SJCRH30 (cell line): Measurements from ENCODE around the gene SP140. TPM values are rescaled to one million over a fixed set of nuclear protein-coding genes. Genes with fewer than 3 reads are reported as not detected.
"Not testable (repeated sequence)": the region's sequence is repeated elsewhere in the genome, so short reads cannot be mapped to it uniquely, and the experiment has no call there.

Source experiments
- DNase-seq, 2 experiments: peaks; one replicate each; pipeline ENCODE4 v3.0.0-alpha.2; 2015 to 2020
- H3K27ac ChIP-seq: fragments of 250-450 bp; sonication (Bioruptor Pico); 2 replicates; pipeline ENCODE4 v1.5.1; 2020; ENCODE audit warnings: mild to moderate bottlenecking, moderate library complexity
- H3K27me3 ChIP-seq: fragments of 250-450 bp; sonication (Bioruptor Pico); 2 replicates; pipeline ENCODE4 v1.5.1; 2020; ENCODE audit warnings: mild to moderate bottlenecking, moderate library complexity
- H3K36me3 ChIP-seq: fragments of 250-450 bp; sonication (Bioruptor Pico); 2 replicates; pipeline ENCODE4 v1.5.1; 2020; ENCODE audit warnings: mild to moderate bottlenecking, moderate library complexity
- H3K4me1 ChIP-seq: fragments of 250-450 bp; sonication (Bioruptor Pico); 2 replicates; pipeline ENCODE4 v1.5.1; 2020; ENCODE audit warnings: mild to moderate bottlenecking, moderate library complexity
- H3K4me3 ChIP-seq: fragments of 250-450 bp; sonication (Bioruptor Pico); 2 replicates; pipeline ENCODE4 v1.5.1; 2020; ENCODE audit warnings: mild to moderate bottlenecking, moderate library complexity
- H3K9me3 ChIP-seq: fragments of 250-450 bp; sonication (Bioruptor Pico); replicated peaks from 2 replicates; pipeline ENCODE4 v1.5.1; 2020; ENCODE audit warnings: mild to moderate bottlenecking, moderate library complexity
- total RNA-seq: library from RNA; depleted of rRNA; stranded (reverse); fragments of >200 nt; shearing (Covaris generic); gene quantifications from 2 replicates; pipeline ENCODE4 v1.2.3, GENCODE V29; 2014

SP140 gene
- total RNA-seq, 1 experiment from 2014 or later, result 0.12 TPM

GRCh38 chr2:230218421-230218820 is 7.1 kb upstream of the SP140 start:
- H3K4me1 ChIP-seq, result no peaks in the 10 kb centered on the region
- H3K27me3 ChIP-seq, result peaks cover 8% of the 10 kb centered on the region; the same call in 1 of the 2 replicates
- no peak for DNase-seq
- no peaks in the 10 kb centered on the region for H3K36me3 ChIP-seq
- no peaks in the 10 kb centered on the region for H3K9me3 ChIP-seq
- no peak overlapping the region for H3K4me3 ChIP-seq
- no peak overlapping the region for H3K27ac ChIP-seq

GRCh38 chr2:230219419-230220331 is 5.9 kb upstream of the SP140 start, which contains the start of gene SP110:
SP110 (minus strand) TSS chr2:230219984; CDS start chr2:230216927, 3,057 bp downstream.
- Histone ChIP-seq H3K9me3 (no peaks in the 10 kb centered on the region), H3K27me3 (peaks cover 8% of the 10 kb centered on the region; the same call in 1 of the 2 replicates), H3K36me3 (no peaks in the 10 kb centered on the region), H3K4me3 (peak within 1 kb of the TSS; percentile 61), H3K4me1 (no peaks in the 10 kb centered on the region), H3K27ac (no peak within 1 kb of the TSS)
- peak; percentile 39 to 64 for DNase-seq

- Histone ChIP-seq H3K9me3 (no peaks in the 10 kb centered on the region), H3K4me1 (no peaks in the 10 kb centered on the region), H3K27me3 (peaks cover 8% of the 10 kb centered on the region; the same call in 1 of the 2 replicates), H3K27ac (no peak overlapping the region), H3K36me3 (no peaks in the 10 kb centered on the region), H3K4me3 (peak overlapping the region; percentile 61)
- DNase-seq, result no peak
Observed at GRCh38 chr2:230220347-230220969, 5.1 kb upstream of the SP140 start.

GRCh38 chr2:230221493-230221892 is 4.0 kb upstream of the SP140 start:
- H3K9me3 ChIP-seq, result no peaks in the 10 kb centered on the region
- no peak for DNase-seq
- no peak overlapping the region for H3K27ac ChIP-seq
- H3K4me1 ChIP-seq, result no peaks in the 10 kb centered on the region
- no peak overlapping the region for H3K4me3 ChIP-seq
- no peaks in the 10 kb centered on the region for H3K36me3 ChIP-seq
- H3K27me3 ChIP-seq, result peaks cover 8% of the 10 kb centered on the region; the same call in 1 of the 2 replicates

GRCh38 chr2:230222829-230223228 is 2.7 kb upstream of the SP140 start:
- DNase-seq, H3K4me3 ChIP-seq, H3K27me3 ChIP-seq, H3K36me3 ChIP-seq, H3K27ac ChIP-seq, H3K9me3 ChIP-seq, H3K4me1 ChIP-seq: not testable (repeated sequence)

- Histone ChIP-seq H3K9me3 (no peaks in the 10 kb centered on the region), H3K27me3 (peaks cover 5% of the 10 kb centered on the region; the same call in 1 of the 2 replicates), H3K36me3 (no peaks in the 10 kb centered on the region), H3K27ac (no peak overlapping the region), H3K4me1 (no peaks in the 10 kb centered on the region), H3K4me3 (no peak overlapping the region)
- DNase-seq, result no peak
Observed at GRCh38 chr2:230224458-230224857, 1.1 kb upstream of the SP140 start.

GRCh38 chr2:230226051-230226551 is 565 bp downstream of the SP140 start:
- no peak for DNase-seq
- Histone ChIP-seq H3K27ac (no peak overlapping the region), H3K4me1 (no peaks in the 10 kb centered on the region), H3K27me3 (peaks cover 3% of the 10 kb centered on the region; the same call in 1 of the 2 replicates), H3K9me3 (no peaks in the 10 kb centered on the region), H3K4me3 (no peak overlapping the region), H3K36me3 (no peaks in the 10 kb centered on the region)

- H3K4me3 ChIP-seq, result no peak overlapping the region
- H3K27me3 ChIP-seq, result peaks cover 3% of the 10 kb centered on the region; the same call in 1 of the 2 replicates
- no peak overlapping the region for H3K27ac ChIP-seq
- DNase-seq, result no peak
- H3K4me1 ChIP-seq, result no peaks in the 10 kb centered on the region
- H3K9me3 ChIP-seq, result no peaks in the 10 kb centered on the region
- no peaks in the 10 kb centered on the region for H3K36me3 ChIP-seq
Observed at GRCh38 chr2:230227216-230227615, 1.7 kb downstream of the SP140 start.

- Histone ChIP-seq H3K4me3 (no peak overlapping the region), H3K4me1 (no peaks in the 10 kb centered on the region), H3K9me3 (no peaks in the 10 kb centered on the region; the same call in 1 of the 2 replicates), H3K27ac (no peak overlapping the region), H3K36me3 (no peaks in the 10 kb centered on the region), H3K27me3 (no peaks in the 10 kb centered on the region; the same call in 1 of the 2 replicates)
- DNase-seq, result no peak
Observed at GRCh38 chr2:230230087-230230486, 4.6 kb downstream of the SP140 start.

GRCh38 chr2:230230496-230231200 is 5.1 kb downstream of the SP140 start:
- Histone ChIP-seq H3K27ac (no peak overlapping the region), H3K4me1 (no peaks in the 10 kb centered on the region), H3K36me3 (no peaks in the 10 kb centered on the region), H3K9me3 (no peaks in the 10 kb centered on the region; the same call in 1 of the 2 replicates), H3K4me3 (no peak overlapping the region), H3K27me3 (no peaks in the 10 kb centered on the region; the same call in 1 of the 2 replicates)
- DNase-seq, result no peak

- Histone ChIP-seq H3K4me1 (no peaks in the 10 kb centered on the region), H3K27ac (no peak overlapping the region), H3K27me3 (no peaks in the 10 kb centered on the region; the same call in 1 of the 2 replicates), H3K4me3 (no peak overlapping the region), H3K36me3 (no peaks in the 10 kb centered on the region), H3K9me3 (no peaks in the 10 kb centered on the region; the same call in 1 of the 2 replicates)
- no peak for DNase-seq
Observed at GRCh38 chr2:230231251-230231650, 5.7 kb downstream of the SP140 start.

GRCh38 chr2:230234122-230234722 is 8.7 kb downstream of the SP140 start:
- Histone ChIP-seq H3K27ac (no peak overlapping the region), H3K27me3 (no peaks in the 10 kb centered on the region; the same call in 1 of the 2 replicates), H3K9me3 (no peaks in the 10 kb centered on the region; the same call in 1 of the 2 replicates), H3K36me3 (no peaks in the 10 kb centered on the region), H3K4me1 (no peaks in the 10 kb centered on the region), H3K4me3 (no peak overlapping the region)
- DNase-seq, result no peak

GRCh38 chr2:230234845-230235244 is 9.3 kb downstream of the SP140 start:
- Histone ChIP-seq H3K36me3 (no peaks in the 10 kb centered on the region), H3K27me3 (no peaks in the 10 kb centered on the region; the same call in 1 of the 2 replicates), H3K27ac (no peak overlapping the region), H3K9me3 (no peaks in the 10 kb centered on the region; the same call in 1 of the 2 replicates), H3K4me3 (no peak overlapping the region), H3K4me1 (no peaks in the 10 kb centered on the region)
- DNase-seq, result no peak

- H3K36me3 ChIP-seq, result no peaks in the 10 kb centered on the region
- H3K4me1 ChIP-seq, result no peaks in the 10 kb centered on the region
- H3K9me3 ChIP-seq, result no peaks in the 10 kb centered on the region
- H3K27me3 ChIP-seq, result no peaks in the 10 kb centered on the region
- no peak for DNase-seq
- no peak overlapping the region for H3K27ac ChIP-seq
- H3K4me3 ChIP-seq, result no peak overlapping the region
Observed at GRCh38 chr2:230244211-230244610, 18.7 kb downstream of the SP140 start.
